Stimulated activated CD8-positive, alpha-beta memory T cell treated with anti-CD3 and anti-CD28 coated beads, Interleukin-12 subunit alpha, Interleukin-12 subunit beta, amount 100 ng/mL, for 4 hours (primary cell): ENCODE results near the gene AQR.
"Not testable (repeated sequence)": the region's sequence is repeated elsewhere in the genome, so short reads cannot be mapped to it uniquely, and the experiment has no call there.

Source experiments
- DNase-seq: peaks from one replicate; pipeline ENCODE4 v3.0.0-alpha.2; 2020; ENCODE audit warnings: low read depth

The AQR gene

GRCh38 chr15:34813446-34814190 lies 155.9 kb downstream of the AQR start:
- DNase-seq = no peak

DNA sequence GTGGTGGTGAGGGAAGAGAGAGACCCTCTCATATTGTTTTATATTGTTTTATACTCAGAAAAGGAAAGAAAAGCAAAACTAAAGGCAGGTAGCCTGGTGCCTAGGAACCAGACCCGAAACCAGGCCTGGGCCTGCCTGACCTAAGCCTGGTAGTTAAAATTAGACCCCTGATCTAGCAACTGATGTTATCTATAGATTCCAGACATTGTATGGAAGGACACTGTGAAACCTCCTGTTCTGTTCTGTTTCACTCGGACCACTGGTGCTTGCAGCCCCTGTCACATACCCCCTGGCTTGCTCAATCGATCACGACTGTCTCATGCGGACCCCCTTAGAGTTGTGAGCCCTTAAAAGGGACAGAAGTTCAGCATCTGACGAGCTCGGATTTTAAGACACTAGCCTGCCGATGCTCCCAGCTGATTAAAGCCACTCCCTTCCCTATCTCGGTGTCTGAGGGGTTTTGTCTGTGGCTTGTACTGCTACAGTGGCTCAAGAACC lies 156.6 kb downstream of the AQR start:
- DNase-seq = not testable (repeated sequence)

- DNase-seq = no peak
Observed at GRCh38 chr15:34812369-34812768, 157.2 kb downstream of the AQR start.

DNA sequence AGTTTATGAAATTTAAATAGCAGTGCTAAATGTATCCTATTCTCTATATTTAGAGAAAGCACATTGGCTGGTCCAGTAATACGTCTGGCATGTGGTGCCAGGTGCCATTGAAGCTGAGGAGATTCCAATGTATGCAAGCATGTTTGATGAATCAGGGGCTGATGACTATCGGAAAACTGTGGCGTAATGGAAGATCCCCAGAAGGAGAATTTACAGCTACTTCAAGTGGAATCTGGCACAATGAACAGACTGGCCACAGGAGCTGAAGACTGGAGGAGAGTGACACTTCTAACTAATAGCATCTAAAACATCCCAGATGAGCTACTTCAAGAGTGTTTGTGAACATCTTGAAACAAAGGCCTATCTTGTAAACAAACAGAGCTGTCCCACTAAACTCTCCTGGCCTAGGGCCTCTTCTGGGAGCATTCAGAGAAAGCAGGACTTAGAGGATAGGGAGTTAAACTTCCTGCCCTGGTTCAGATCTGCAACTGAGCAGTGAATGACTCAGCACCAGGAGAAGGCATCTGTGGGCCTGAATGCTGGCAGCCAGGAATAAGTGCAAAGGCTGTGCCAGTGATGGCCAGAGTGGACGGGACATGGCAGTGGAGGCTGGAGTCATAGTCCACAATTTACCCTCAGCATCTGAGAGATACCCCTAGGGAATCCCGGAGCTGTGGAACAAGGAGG lies 159.0 kb downstream of the AQR start:
- DNase-seq = no peak

DNA sequence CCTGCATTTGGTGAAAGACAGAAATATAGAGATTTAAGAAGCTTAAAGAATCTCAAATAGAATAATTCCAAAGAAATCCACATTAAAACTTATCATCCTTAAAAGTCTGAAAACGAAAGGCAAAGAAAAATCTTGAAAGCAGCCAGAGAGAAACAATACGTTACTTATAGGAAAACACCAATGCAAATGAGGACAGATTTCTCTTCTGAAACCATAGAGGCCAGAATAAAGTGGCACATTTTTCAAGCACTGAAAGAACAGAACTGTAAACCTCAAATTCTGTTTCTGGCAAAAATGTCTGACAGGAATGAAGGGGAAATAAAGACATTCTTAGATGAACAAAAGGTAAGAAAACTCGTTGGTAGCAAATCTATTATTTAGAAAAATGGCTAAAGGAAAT lies 160.4 kb downstream of the AQR start:
- DNase-seq = no peak

- DNase-seq = no peak
Observed at GRCh38 chr15:34808016-34808415, 161.5 kb downstream of the AQR start.

DNA sequence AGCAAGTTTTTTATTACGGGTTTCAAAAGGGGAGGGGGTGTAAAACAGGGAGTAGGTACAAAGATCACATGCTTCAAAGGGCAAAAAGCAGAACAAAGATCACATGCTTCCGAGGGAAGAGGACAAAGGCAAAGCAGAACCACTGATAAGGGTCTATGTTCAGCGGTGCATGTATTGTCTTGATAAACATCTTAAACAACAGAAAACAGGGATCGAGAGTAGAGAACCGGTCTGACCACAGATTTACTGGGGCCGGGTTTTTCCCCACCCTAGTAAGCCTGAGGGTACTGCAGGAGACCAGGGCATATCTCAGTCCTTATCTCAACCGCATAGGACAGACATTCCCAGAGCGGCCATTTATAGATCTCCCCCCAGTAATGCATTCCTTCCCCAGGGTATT lies 162.3 kb downstream of the AQR start:
- DNase-seq = not testable (repeated sequence)

GRCh38 chr15:34804776-34805175 lies 164.8 kb downstream of the AQR start:
- DNase-seq = no peak

GRCh38 chr15:34804113-34804512 lies 165.4 kb downstream of the AQR start:
- no peak for DNase-seq

- no peak for DNase-seq
Observed at GRCh38 chr15:34802803-34803750, 166.5 kb downstream of the AQR start.

DNA sequence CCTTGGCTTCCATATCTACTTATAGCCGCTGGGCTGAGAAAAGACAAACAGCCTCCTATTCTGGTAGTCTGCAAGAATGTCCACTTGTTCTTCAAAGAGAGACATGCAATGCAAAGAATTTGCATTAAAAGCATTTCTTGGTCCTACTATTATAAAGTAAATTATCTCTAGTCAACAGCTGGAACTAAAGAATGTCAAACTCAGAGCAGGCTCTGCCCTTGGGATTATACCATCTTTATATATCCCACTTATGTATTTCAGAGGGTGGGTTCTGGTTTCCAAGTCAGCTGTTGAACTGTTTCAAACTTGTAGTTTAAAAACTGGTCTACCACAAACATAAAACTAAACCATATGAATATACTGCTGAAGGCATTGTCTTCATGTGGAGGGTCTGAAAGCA lies 167.2 kb downstream of the AQR start:
- no peak for DNase-seq
